H54 (cell line): ENCODE data around the gene MPPED1.

Experiments used
- DNase-seq: peaks from one replicate; pipeline ENCODE4 v3.0.0; 2011; ENCODE audit warnings: low spot score, mixed read lengths; ENCODE audit not compliant: insufficient read length
- FAIRE-seq: peaks from 3 replicates; lab custom pipeline; 2011; peaks lifted over from hg19 to GRCh38; lab: Jason Lieb, UNC
- POLR2A ChIP-seq: IDR thresholded peaks from 2 replicates; pipeline ENCODE4 v1.6.1; 2011; ENCODE audit warnings: low read depth, mild to moderate bottlenecking, low read length

The MPPED1 gene

DNA sequence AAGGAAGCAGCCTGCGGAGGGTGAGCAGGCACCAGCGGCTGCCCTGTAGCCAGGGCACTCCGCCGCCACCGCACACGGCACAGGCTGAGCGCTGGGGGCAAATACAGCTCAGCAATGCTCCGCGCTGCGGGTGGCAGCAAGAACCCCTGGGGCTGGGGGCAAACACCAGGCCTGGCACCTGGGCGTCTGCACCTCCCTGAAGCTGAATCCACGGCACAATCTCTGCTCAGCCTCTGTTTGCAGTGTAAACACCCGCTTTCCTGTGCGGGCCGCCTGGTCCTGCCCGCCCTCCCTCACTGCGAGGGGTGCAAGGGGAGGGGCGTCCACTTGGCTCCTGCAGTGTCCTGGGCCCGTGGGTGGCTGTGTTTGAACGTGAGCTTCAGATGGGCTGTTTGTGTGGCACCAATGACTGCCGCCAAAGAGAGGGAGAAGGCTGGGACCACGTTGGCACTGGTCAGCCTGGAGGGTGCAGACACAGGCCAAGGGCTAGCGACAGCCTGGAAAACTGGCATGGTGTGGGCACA, 14.8 kb upstream of the MPPED1 start:
- DNase-seq (no peak), FAIRE-seq (no peak)
- no peak for TF ChIP-seq POLR2A

DNA sequence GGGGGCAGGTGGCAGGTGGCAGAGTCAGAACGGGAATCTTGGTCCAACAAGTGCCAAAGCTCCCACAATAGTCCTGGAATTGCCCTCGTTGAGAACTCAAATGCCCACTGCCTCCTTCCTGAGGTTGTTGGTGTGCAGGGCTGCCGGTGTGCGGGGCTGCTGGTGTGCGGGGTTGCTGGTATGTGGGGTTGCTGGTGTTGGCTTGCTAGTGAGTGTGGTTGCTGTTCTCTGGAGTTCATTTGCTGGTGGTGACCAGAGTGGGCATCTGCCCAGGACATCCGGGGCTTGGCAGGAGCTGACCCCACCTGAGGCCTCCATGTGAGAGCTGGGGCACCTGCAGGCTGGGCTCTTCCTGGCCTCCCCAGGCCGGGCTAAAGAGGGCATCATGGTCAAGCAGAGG, 14.0 kb upstream of the MPPED1 start:
- no peak for FAIRE-seq
- DNase-seq: no peak
- no peak for TF ChIP-seq POLR2A

GRCh38 chr22:43398246-43398645, 13.6 kb upstream of the MPPED1 start:
- FAIRE-seq (no peak), DNase-seq (no peak)
- no peak for TF ChIP-seq POLR2A

GRCh38 chr22:43398910-43399309, 12.9 kb upstream of the MPPED1 start:
- no peak for DNase-seq
- TF ChIP-seq POLR2A: no peak
- FAIRE-seq: no peak

GRCh38 chr22:43399338-43399979, 12.4 kb upstream of the MPPED1 start:
- DNase-seq (no peak), FAIRE-seq (no peak)
- no peak for TF ChIP-seq POLR2A

DNA sequence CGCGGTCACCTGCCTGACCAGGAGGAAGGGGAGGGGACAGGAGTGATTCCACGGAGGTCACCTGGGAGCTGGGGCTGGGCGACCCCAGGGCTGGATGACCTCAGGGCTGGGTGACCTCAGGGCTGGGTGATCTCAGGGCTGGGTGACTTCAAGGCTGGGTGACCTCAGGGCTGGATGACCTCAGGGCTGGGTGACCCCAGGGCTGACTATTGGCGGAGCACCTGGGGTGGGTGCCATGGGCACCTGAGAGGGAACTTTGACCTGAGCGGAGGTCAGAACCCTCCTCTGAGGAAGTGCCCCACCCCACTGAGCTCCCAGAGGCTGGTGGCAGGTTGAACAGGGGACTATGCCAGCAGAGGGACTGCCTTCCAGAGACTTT, 11.8 kb upstream of the MPPED1 start:
- no peak for DNase-seq
- FAIRE-seq: no peak
- TF ChIP-seq POLR2A: no peak

- no peak for FAIRE-seq
- no peak for TF ChIP-seq POLR2A
- no peak for DNase-seq
These were observed 11.4 kb upstream of the MPPED1 start for GRCh38 chr22:43400449-43400848.

GRCh38 chr22:43401233-43401632, 10.6 kb upstream of the MPPED1 start:
- no peak for TF ChIP-seq POLR2A
- DNase-seq (no peak), FAIRE-seq (no peak)

DNA sequence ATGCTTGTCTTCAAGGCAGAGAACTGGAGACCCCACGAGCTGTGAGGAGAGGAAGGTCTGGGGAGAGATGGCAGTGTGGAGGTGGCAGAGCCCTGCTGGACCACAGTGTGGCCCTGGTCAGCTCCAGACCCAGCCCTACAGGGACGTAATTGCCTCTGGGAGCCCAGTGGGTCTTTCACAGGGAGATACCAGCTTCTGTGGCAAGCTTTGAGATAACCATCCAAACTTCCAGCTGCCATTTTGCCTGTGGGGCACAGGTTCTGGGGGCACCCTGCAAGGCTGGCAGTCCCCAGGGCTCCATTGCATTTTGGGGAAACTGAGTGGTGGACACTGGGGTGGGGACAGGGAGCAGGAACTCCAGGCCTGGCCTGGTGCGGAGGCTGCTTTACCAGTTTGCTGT, 10.2 kb upstream of the MPPED1 start:
- no peak for TF ChIP-seq POLR2A
- FAIRE-seq: no peak

DNA sequence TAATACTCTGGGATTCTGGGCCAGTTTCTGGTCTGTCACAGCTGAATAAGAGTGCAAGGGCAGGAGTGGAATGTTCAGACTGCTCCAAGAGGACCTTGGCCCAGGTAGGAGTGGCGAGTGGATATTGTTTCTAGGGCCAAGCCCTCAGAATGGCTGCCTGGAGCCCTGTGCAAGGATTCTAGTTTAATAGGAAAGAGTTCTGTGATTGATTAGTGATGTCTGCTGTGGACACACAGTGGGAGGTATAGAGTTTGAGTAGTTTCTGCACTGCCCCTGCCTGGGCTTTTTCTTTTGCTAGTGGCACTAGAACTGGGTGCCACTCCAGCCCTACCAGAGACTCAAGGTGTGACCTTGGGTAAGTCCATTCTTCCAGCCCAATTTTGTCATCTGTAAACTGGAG, 9.7 kb upstream of the MPPED1 start:
- DNase-seq: no peak
- no peak for TF ChIP-seq POLR2A

More for the DNA sequence above, 10.2 kb upstream of the MPPED1 start:
- no peak for DNase-seq

DNA sequence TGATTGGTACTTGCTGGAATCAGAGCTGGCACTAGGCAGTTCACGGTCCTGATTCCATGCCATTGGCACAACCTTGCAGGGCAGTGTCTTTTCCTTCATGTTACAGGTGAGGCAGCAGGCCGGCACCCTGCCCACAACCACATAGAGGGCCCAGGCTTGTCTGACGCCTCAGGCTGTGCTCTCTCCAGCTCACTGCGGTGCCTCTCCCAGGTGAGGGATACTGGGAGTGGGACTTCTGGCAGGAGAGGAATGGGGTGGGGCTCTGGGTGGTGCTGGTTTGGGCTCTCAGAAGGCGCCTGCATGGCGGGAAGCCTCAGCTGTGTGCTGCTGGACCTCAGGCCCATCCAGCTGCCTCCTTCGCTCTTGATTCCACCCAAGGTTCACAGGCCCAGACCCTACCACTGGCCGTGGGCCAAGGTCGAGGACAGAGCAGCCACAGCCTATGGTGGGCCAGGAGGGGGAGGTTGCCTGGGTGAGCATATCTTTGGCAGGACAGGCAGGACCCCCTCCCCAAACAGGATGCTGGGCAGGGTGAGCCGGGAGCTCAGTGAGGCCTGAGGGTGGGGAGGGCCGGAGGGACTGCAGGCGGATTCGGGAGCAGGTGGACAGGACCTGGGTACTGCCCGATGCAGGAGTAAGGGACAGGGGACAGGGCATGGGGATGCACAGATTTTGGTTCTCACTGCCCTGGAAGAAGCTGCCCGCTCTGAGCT, 7.0 kb upstream of the MPPED1 start:
- DNase-seq (no peak), FAIRE-seq (no peak)
- TF ChIP-seq POLR2A: no peak

More for the DNA sequence above, 9.7 kb upstream of the MPPED1 start:
- no peak for FAIRE-seq

GRCh38 chr22:43406186-43406790, 5.5 kb upstream of the MPPED1 start:
- no peak for DNase-seq
- no peak for TF ChIP-seq POLR2A
- no peak for FAIRE-seq

DNA sequence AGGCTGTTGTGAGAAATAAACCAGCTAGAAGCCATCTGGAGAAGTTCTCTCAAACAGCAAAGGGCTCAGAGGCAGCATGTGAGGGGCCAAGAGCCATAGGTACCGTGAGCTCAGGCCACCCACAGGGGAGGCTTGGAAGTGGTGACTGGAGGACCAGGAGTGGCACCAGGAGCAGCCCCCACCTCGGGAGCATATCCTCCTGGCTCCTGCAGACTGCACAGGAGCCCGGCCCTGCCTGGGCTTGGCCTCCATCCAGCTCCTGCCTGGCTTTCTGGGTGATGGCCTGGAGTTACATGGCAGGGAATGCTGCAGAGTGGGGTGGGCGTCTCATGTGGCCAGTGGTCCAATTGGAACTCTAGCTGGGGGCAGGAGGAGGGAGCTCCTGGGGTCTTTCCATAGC, 4.2 kb upstream of the MPPED1 start:
- FAIRE-seq: no peak
- TF ChIP-seq POLR2A: no peak
- no peak for DNase-seq

DNA sequence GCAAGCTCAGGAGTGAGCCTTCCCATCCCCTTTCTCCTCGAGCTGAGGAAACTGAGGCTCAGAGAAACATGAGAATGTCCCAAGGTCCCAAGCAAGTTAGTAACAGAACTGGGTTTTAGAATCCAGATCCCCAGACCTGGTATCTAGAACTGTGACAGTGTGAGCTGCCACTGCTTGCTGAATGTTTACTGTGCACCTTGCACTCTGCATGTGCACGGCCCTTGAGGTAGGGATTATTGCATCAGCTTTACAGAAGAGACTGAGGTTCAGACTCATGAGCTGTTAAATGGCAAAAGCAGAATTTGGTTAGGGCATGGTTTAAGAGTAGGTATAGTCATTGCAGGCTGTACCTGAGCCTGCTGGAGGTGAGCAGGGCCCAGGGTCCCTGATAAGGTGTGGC, 3.8 kb upstream of the MPPED1 start:
- no peak for TF ChIP-seq POLR2A
- FAIRE-seq: no peak
- DNase-seq: no peak
